Effector memory CD8-positive, alpha-beta T cell (primary cell): ENCODE measurements around the gene APOC3.

Experiments used
- ATAC-seq: fragments of 150-1000 bp; cut with Tn5 transposase; replicated peaks from 2 replicates; pipeline ENCODE4 v1.10.0; 2021; ENCODE audit warnings: mild to moderate bottlenecking, moderate library complexity
- DNase-seq, 3 experiments: peaks; one replicate each; pipeline ENCODE4 v3.0.0; 2021
- H3K27ac Mint-ChIP-seq, 2 donors: one replicate each; pipeline ENCODE4 v1.8.0; 2022; ENCODE audit warnings: mild to moderate bottlenecking in 2 of 2, mixed read lengths in 2 of 2, moderate library complexity in 2 of 2
- H3K27me3 Mint-ChIP-seq, 2 donors: one replicate each; pipeline ENCODE4 v1.8.0; 2022; ENCODE audit warnings: mixed read lengths in 2 of 2
- H3K36me3 Mint-ChIP-seq: one replicate; pipeline ENCODE4 v1.8.0; 2022; ENCODE audit warnings: mild to moderate bottlenecking, moderate library complexity, mixed read lengths; ENCODE audit not compliant: insufficient read depth
- H3K4me1 Mint-ChIP-seq, 2 donors: one replicate each; pipeline ENCODE4 v1.8.0; 2022; ENCODE audit warnings: low read depth in 2 of 2, mixed read lengths in 2 of 2
- H3K4me3 Mint-ChIP-seq, 2 donors: one replicate each; pipeline ENCODE4 v1.8.0; 2022; ENCODE audit warnings: mild to moderate bottlenecking in 2 of 2, mixed read lengths in 2 of 2, moderate library complexity in 2 of 2
- H3K9me3 Mint-ChIP-seq, 2 donors: one replicate each; pipeline ENCODE4 v1.8.0; 2022; ENCODE audit warnings: mixed read lengths in 2 of 2

Gene APOC3

GRCh38 chr11:116813170-116813569, 16.5 kb upstream of the APOC3 start:
- no peaks in the 10 kb centered on the region for H3K9me3 Mint-ChIP-seq
- H3K4me1 Mint-ChIP-seq, result no peaks in the 10 kb centered on the region
- ATAC-seq (no peak), DNase-seq (no peak)
- H3K27me3 Mint-ChIP-seq, result peaks cover 0 to 10% of the 10 kb centered on the region in 2 donors
- no peak overlapping the region for H3K27ac Mint-ChIP-seq
- H3K4me3 Mint-ChIP-seq, result no peak overlapping the region
- H3K36me3 Mint-ChIP-seq, result no peaks in the 10 kb centered on the region

DNA sequence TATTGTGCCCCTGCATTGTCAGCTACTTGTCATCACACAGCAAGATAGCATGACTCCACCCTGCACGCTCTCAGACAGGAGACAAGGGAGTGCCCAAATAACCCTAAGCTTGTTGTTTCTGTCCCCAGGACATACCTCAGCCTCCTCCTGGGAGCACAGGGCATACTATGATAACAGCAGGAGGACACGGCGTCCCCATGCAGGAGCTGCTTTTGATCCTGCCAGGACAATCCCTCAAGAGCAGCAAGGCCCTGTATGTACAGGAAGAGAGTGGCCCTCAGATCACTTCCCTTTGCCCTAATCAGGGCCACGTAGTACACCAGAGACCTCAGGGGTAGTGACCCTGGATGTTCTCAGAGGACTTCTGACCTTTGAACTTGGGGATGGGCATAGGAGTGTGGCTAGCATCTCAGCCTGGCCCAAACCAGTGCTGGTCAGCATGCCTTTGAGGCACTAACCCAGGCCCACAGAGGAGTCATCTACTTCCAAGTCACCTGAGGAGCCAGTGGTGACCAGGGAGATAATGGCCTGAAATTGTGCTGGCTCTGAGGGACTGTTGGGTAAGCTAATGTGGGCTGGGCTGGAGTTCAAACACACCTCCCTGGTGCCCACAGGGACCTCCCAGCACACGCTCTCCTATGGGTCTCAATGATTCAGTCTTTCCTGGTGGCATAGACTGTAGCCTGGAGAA, 15.8 kb upstream of the APOC3 start:
- Mint-ChIP-seq H3K4me1 (no peaks in the 10 kb centered on the region), H3K36me3 (no peaks in the 10 kb centered on the region), H3K27me3 (peaks cover 0 to 3% of the 10 kb centered on the region in 2 donors), H3K27ac (no peak overlapping the region), H3K4me3 (no peak overlapping the region), H3K9me3 (no peaks in the 10 kb centered on the region)
- no peak for DNase-seq
- ATAC-seq, result no peak

DNA sequence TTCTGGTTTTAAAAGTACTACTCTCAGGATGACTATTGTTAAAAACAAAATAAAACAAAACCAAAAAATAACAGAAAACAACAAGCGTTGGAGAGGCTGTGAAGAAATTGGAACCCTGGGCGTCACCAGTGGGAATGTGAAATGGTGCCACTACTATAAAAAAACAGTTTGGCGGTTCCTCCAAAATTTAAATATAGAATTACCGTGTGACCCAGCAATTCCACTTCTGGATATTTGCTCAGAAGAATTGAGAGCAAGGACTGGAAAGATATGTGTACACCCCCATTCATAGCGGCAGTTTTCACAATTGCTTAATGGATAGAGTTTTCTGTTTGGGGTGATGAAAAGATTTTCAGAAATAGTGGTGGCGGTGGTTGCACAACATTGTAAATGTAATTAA, 15.2 kb upstream of the APOC3 start:
- Mint-ChIP-seq H3K4me1 (no peaks in the 10 kb centered on the region), H3K4me3 (no peak overlapping the region), H3K27ac (no peak overlapping the region), H3K36me3 (no peaks in the 10 kb centered on the region), H3K27me3 (no peaks in the 10 kb centered on the region), H3K9me3 (no peaks in the 10 kb centered on the region)
- ATAC-seq (no peak), DNase-seq (no peak)

- no peaks in the 10 kb centered on the region for H3K27me3 Mint-ChIP-seq
- ATAC-seq (no peak), DNase-seq (no peak)
- H3K9me3 Mint-ChIP-seq, result no peaks in the 10 kb centered on the region
- no peak overlapping the region for H3K4me3 Mint-ChIP-seq
- no peaks in the 10 kb centered on the region for H3K36me3 Mint-ChIP-seq
- H3K4me1 Mint-ChIP-seq, result no peaks in the 10 kb centered on the region
- H3K27ac Mint-ChIP-seq, result no peak overlapping the region
Observed at GRCh38 chr11:116819049-116819448, 10.7 kb upstream of the APOC3 start.

GRCh38 chr11:116821050-116821918, 8.4 kb upstream of the APOC3 start:
- ATAC-seq, result no peak
- H3K27ac Mint-ChIP-seq, result peak overlapping the region in 1 of 2 donors; percentile 60
- no peaks in the 10 kb centered on the region for H3K27me3 Mint-ChIP-seq
- no peak overlapping the region for H3K4me3 Mint-ChIP-seq
- H3K4me1 Mint-ChIP-seq, result no peaks in the 10 kb centered on the region
- H3K36me3 Mint-ChIP-seq, result no peaks in the 10 kb centered on the region
- H3K9me3 Mint-ChIP-seq, result no peaks in the 10 kb centered on the region
- DNase-seq, result no peak

- H3K4me1 Mint-ChIP-seq, result no peaks in the 10 kb centered on the region
- no peak for DNase-seq
- no peaks in the 10 kb centered on the region for H3K27me3 Mint-ChIP-seq
- H3K27ac Mint-ChIP-seq, result no peak overlapping the region
- ATAC-seq, result no peak
- no peaks in the 10 kb centered on the region for H3K36me3 Mint-ChIP-seq
- no peaks in the 10 kb centered on the region for H3K9me3 Mint-ChIP-seq
- H3K4me3 Mint-ChIP-seq, result no peak overlapping the region
Observed at GRCh38 chr11:116822575-116822974, 7.1 kb upstream of the APOC3 start.

GRCh38 chr11:116823031-116823843, 6.5 kb upstream of the APOC3 start, which contains the start of gene APOA4:
Gene APOA4 (minus strand): TSS chr11:116823304. CDS start chr11:116823191, 113 bp downstream.
- H3K4me1 Mint-ChIP-seq, result no peaks in the 10 kb centered on the region
- no peak within 1 kb of the TSS for H3K4me3 Mint-ChIP-seq

GRCh38 chr11:116825434-116825833, 4.3 kb upstream of the APOC3 start:
- no peaks in the 10 kb centered on the region for H3K27me3 Mint-ChIP-seq
- no peak overlapping the region for H3K27ac Mint-ChIP-seq
- DNase-seq, result no peak
- no peak for ATAC-seq
- H3K9me3 Mint-ChIP-seq, result no peaks in the 10 kb centered on the region
- no peaks in the 10 kb centered on the region for H3K36me3 Mint-ChIP-seq
- no peaks in the 10 kb centered on the region for H3K4me1 Mint-ChIP-seq
- H3K4me3 Mint-ChIP-seq, result no peak overlapping the region

More at GRCh38 chr11:116823031-116823843, 6.5 kb upstream of the APOC3 start, which contains the start of gene APOA4:
- no peak for ATAC-seq
- Mint-ChIP-seq H3K27me3 (no peaks in the 10 kb centered on the region), H3K27ac (no peak within 1 kb of the TSS), H3K36me3 (no peaks in the 10 kb centered on the region), H3K9me3 (no peaks in the 10 kb centered on the region)
- DNase-seq, result no peak

DNA sequence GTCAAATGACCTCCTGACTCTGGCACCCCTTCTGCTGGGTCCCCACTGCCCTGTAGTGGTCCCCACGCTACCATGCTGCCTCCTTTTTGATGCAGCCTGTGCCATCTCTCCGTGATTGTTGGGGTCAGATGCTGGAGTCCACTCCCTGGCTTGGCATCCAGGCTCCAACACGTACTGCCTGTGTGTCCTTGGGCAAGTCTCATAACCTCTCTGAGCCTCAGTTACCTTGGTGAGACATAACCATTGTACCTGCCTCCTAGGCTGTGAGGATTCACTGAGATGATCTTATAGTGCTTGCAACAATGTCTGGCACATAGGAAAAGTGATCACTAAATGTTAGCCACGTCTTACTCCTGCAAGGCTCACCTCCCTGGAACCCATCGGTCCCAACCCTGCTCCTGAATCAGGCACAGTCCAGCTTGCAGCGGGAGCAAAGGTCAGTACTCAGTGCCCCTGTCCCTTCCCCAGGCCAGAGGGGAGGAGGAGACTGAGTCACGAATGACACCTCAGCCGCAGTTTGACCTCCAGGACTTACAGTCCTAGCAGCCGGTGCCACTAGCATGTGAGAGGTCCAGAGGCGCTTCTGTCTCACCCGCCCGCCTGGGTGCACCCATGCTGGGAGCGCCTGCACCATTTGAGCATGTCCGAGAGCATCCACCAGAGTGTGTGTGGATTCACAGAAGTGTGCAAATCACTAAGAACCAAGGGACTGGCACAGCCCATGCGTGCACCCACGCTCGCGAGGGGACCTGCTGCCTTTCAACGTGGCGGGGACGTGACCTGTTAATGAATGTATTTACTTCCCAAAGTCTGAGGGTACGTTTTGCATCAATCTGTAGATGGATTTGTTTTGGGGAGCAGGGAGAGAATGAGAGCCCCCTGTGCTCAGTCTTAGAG, 3.6 kb upstream of the APOC3 start:
- Mint-ChIP-seq H3K4me3 (no peak overlapping the region), H3K4me1 (no peaks in the 10 kb centered on the region), H3K27ac (no peak overlapping the region), H3K9me3 (no peaks in the 10 kb centered on the region), H3K27me3 (no peaks in the 10 kb centered on the region), H3K36me3 (no peaks in the 10 kb centered on the region)
- ATAC-seq (no peak), DNase-seq (no peak)

DNA sequence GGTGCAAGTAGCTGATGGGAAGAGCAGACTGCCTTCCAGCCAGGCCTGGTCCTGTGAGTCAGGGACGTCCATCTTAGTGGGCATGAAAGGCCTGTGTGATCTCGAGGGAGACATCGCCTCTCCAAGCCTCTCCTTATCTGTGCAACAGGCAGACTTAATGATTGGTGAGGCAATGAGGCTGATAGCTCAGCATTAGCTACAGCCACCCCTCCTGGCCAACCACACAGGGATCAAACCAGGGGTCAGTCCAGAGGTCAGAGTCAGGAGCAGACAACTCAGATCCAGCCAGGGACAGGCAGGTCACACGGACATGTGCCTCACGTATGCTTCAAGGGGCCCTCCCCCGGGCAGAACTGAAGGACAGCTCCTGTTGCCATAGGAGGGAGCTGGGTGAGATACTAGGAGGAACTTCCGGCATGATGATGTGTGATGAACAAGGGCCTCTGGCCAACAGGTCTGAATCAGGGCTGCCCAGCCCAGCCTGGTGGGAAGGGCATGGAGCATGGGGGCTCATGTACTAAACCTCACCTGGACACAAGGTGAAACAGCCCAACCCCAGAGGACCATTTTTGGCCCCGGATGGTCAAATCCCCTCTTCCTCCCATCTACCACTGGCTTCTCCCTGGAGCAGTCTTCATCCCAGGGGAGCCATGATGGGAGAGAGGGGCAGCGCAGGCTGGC, 2.8 kb upstream of the APOC3 start:
- Mint-ChIP-seq H3K27ac (no peak overlapping the region), H3K4me3 (no peak overlapping the region), H3K27me3 (no peaks in the 10 kb centered on the region), H3K4me1 (no peaks in the 10 kb centered on the region), H3K36me3 (no peaks in the 10 kb centered on the region), H3K9me3 (no peaks in the 10 kb centered on the region)
- no peak for ATAC-seq
- no peak for DNase-seq

DNA sequence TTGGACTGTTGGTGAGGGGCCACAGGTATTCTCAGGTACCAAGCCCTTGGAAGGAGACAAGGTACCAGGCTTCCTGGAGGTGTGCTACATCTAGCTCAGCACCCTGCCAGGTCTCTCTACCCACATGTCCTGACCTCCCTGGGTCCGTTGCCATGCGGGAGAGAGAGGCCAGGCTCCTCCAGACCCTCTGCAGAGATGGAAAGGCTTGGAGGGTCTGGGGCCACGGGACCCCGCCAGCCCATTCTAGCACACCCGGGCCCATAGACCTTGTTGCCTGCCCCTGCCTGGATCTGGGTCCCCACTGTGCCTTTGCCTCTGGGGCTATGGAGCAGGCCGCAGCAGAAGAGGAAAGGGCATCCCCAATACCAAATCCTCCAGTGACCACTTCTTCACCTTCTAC, 2.2 kb upstream of the APOC3 start:
- Mint-ChIP-seq H3K4me3 (no peak overlapping the region), H3K9me3 (no peaks in the 10 kb centered on the region), H3K27me3 (no peaks in the 10 kb centered on the region), H3K36me3 (no peaks in the 10 kb centered on the region), H3K4me1 (no peaks in the 10 kb centered on the region), H3K27ac (no peak overlapping the region)
- DNase-seq (no peak), ATAC-seq (no peak)
